ENCODE data around the gene CCDC167.

DNA sequence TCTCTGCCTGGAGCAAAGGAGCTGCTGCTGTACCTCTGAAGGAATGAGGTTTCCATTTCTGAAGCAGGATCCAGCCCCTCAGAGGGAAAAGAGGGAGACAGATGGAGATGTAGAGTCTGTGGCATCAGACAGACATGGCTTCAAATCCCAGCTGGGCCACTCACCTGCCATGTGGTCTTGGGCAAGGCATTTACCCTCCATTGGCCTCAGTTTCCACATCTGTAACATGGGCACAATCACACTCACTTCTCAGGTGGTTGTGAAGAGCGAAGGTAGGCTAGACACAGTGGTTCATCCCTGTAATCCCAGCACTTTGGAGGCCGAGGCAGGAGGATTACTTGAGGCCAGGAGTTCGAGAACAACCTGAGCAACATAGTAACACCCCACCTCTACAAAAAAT is 32.4 kb upstream of the CCDC167 start:
- TF ChIP-seq, protein P1, sequence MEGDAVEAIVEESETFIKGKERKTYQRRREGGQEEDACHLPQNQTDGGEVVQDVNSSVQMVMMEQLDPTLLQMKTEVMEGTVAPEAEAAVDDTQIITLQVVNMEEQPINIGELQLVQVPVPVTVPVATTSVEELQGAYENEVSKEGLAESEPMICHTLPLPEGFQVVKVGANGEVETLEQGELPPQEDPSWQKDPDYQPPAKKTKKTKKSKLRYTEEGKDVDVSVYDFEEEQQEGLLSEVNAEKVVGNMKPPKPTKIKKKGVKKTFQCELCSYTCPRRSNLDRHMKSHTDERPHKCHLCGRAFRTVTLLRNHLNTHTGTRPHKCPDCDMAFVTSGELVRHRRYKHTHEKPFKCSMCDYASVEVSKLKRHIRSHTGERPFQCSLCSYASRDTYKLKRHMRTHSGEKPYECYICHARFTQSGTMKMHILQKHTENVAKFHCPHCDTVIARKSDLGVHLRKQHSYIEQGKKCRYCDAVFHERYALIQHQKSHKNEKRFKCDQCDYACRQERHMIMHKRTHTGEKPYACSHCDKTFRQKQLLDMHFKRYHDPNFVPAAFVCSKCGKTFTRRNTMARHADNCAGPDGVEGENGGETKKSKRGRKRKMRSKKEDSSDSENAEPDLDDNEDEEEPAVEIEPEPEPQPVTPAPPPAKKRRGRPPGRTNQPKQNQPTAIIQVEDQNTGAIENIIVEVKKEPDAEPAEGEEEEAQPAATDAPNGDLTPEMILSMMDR (IDR thresholded peaks at IDR 0.05; ENCODE audit: low read depth, low read length, poor library complexity, severe bottlenecking): no peak
- no peak for TF ChIP-seq EZH2phosphoT487 (IDR thresholded peaks at IDR 0.05; ENCODE audit: borderline replicate concordance, low read length)
